Erythroblast (primary cell): ENCODE measurements around the gene TSC1.

ENCODE experiments used
- GATA1 ChIP-seq: IDR thresholded peaks from 2 replicates; pipeline ENCODE4 v1.6.1; 2011; ENCODE audit warnings: low read depth, mild to moderate bottlenecking, control low read depth, low read length, moderate library complexity
- POLR2A ChIP-seq: IDR thresholded peaks from 2 replicates; pipeline ENCODE4 v1.6.1; 2011; ENCODE audit warnings: mild to moderate bottlenecking, low read length

- TF ChIP-seq POLR2A: no peak
- no peak for TF ChIP-seq GATA1
Observed at GRCh38 chr9:132857616-132858342, 86.6 kb downstream of the TSC1 start.
